Upper lobe of left lung (tissue), 6 donors: ENCODE results near the gene DDIT3. TPM values are rescaled to one million over a fixed set of nuclear protein-coding genes. Genes with fewer than 3 reads are reported as not detected.
A peak's percentile ranks its signal among the peaks of the same experiment; 100 is the strongest.

ENCODE experiments used
- ATAC-seq, 2 donors: fragments of 200-7000 bp; cut with Tn5 transposase; one replicate each; pipeline ENCODE4 v1.9.1; 2022; ENCODE audit warnings: mild to moderate bottlenecking in 2 of 2, moderate library complexity in 2 of 2; ENCODE audit not compliant: low FRiP score in 2 of 2
- DNase-seq, 2 donors: peaks; one replicate each; pipeline ENCODE4 v3.0.0-alpha.2; 2019 to 2020
- H3K27ac ChIP-seq, 4 donors: fragments of 200-600 bp; sonication (generic); one replicate each; pipeline ENCODE4 v1.5.1; 2016 to 2019
- H3K27me3 ChIP-seq, 4 donors: fragments of 200-600 bp; sonication (generic); one replicate each; pipeline ENCODE4 v1.5.1; 2017 to 2019
- H3K36me3 ChIP-seq, 4 donors: fragments of 200-600 bp; sonication (generic); one replicate each; pipeline ENCODE4 v1.5.1; 2016 to 2019
- H3K4me1 ChIP-seq, 4 donors: fragments of 200-600 bp; sonication (generic); one replicate each; pipeline ENCODE4 v1.5.1; 2018 to 2019
- H3K4me3 ChIP-seq, 4 donors: fragments of 200-600 bp; sonication (generic); one replicate each; pipeline ENCODE4 v1.5.1; 2017 to 2019; ENCODE audit warnings: mild to moderate bottlenecking in 2 of 4, moderate library complexity in 1 of 4
- H3K9me3 ChIP-seq, 4 donors: fragments of 200-600 bp; sonication (generic); one replicate each; pipeline ENCODE4 v1.5.1; 2018 to 2019
- CTCF ChIP-seq, 6 experiments: fragments of 450-650 bp in 4 of 6; fragments of 200-600 bp in 2 of 6; sonication (generic) in 2 of 6; IDR thresholded peaks; one replicate each; pipeline ENCODE4 v1.5.1; 2016 to 2019; ENCODE audit warnings: antibody characterized with exemption in 6 of 6
- EP300 ChIP-seq, 4 donors: sonication (generic); formaldehyde crosslinking; IDR thresholded peaks; one replicate each; pipeline ENCODE4 v1.5.1; 2017; ENCODE audit warnings: antibody characterized with exemption in 4 of 4, control low read depth in 2 of 4
- POLR2A ChIP-seq, 4 donors: fragments of 450-650 bp; IDR thresholded peaks; one replicate each; pipeline ENCODE4 v1.5.1; 2016 to 2017; ENCODE audit warnings: antibody characterized with exemption in 4 of 4, mild to moderate bottlenecking in 2 of 4
- POLR2AphosphoS5 ChIP-seq, 2 donors: sonication (generic); formaldehyde crosslinking; IDR thresholded peaks; one replicate each; pipeline ENCODE4 v1.5.1; 2017; ENCODE audit warnings: antibody characterized with exemption in 2 of 2
- WGBS, 2 donors: methylation state at CpG; one replicate each; pipeline ENCODE4 v1.1.5; 2017 to 2018; 5-methylcytosine and 5-hydroxymethylcytosine counted together
- total RNA-seq, 6 donors: library from RNA; depleted of rRNA in 4 of 6; stranded (reverse); fragments of >200 nt in 4 of 6; gene quantifications; one replicate each; pipeline versions ENCODE4 v1.1.0 to v1.2.1, GENCODE V29; 2016 to 2021
- donor health status: DM: no; HTN: no; CAD: no; lungs with moderate emphysema.
- donor health status: DM: no; HTN: yes; CAD: no; lungs with severe emphysema.

The DDIT3 gene
- total RNA-seq, 6 donors from 2014 or later = 26.1 to 45.1 (median 33.1) TPM

GRCh38 chr12:57487597-57488401, 32.5 kb downstream of the DDIT3 start, which contains the start of gene MARS1:
Gene MARS1 (plus strand): TSS chr12:57488068. CDS start chr12:57488091, 23 bp downstream.
- no peaks in the 10 kb centered on the region for H3K27me3 ChIP-seq
- H3K9me3 ChIP-seq = no peaks in the 10 kb centered on the region
- DNase-seq (peak; percentile 93 to 98), ATAC-seq (peak; percentile 97 to 99)
- H3K4me1 ChIP-seq = peaks cover 12 to 20% (median 15%) of the 10 kb centered on the region in 4 donors
- peaks cover 15 to 37% (median 29%) of the 10 kb centered on the region in 4 donors for H3K36me3 ChIP-seq
- peak within 1 kb of the TSS; percentile 60 to 86 (median 78) for H3K4me3 ChIP-seq
- H3K27ac ChIP-seq = peak within 1 kb of the TSS; percentile 77 to 88 (median 84)
- TF ChIP-seq POLR2AphosphoS5 (IDR thresholded peaks at IDR 0.05) = peak; percentile 90 to 92
- TF ChIP-seq POLR2A (IDR thresholded peaks at IDR 0.05) = peak in 2 of 4 donors; percentile 46 to 74
- TF ChIP-seq EP300 (IDR thresholded peaks at IDR 0.05) = peak in 1 of 4 donors; percentile 44
- peak in 2 of 6 experiments; percentile 25 to 27 for TF ChIP-seq CTCF (IDR thresholded peaks at IDR 0.05)
- WGBS, 2 donors = 12 to 16% methylated on average over 31 to 47 of the region's 47 CpGs

- DNase-seq (no peak), ATAC-seq (no peak)
- H3K27me3 ChIP-seq = no peaks in the 10 kb centered on the region
- peaks cover 12 to 20% (median 15%) of the 10 kb centered on the region in 4 donors for H3K4me1 ChIP-seq
- H3K9me3 ChIP-seq = no peaks in the 10 kb centered on the region
- peak overlapping the region in 3 of 4 donors; percentile 73 to 86 (median 84) for H3K4me3 ChIP-seq
- H3K36me3 ChIP-seq = peaks cover 15 to 31% (median 24%) of the 10 kb centered on the region in 4 donors
- H3K27ac ChIP-seq = peak overlapping the region in 2 of 4 donors; percentile 86 to 88
- no peak for TF ChIP-seq POLR2A (IDR thresholded peaks at IDR 0.05)
- no peak for TF ChIP-seq EP300 (IDR thresholded peaks at IDR 0.05)
- TF ChIP-seq POLR2AphosphoS5 (IDR thresholded peaks at IDR 0.05) = no peak
- TF ChIP-seq CTCF (IDR thresholded peaks at IDR 0.05) = no peak
- WGBS, 2 donors = 91 to 94% methylated on average over 27 of the region's 27 CpGs
These were observed 33.2 kb downstream of the DDIT3 start for GRCh38 chr12:57487055-57487596.

GRCh38 chr12:57485695-57486094, 34.6 kb downstream of the DDIT3 start:
- no peak overlapping the region for H3K27ac ChIP-seq
- ATAC-seq (no peak), DNase-seq (no peak)
- H3K4me1 ChIP-seq = peaks cover 12 to 20% (median 15%) of the 10 kb centered on the region in 4 donors
- H3K4me3 ChIP-seq = no peak overlapping the region
- no peaks in the 10 kb centered on the region for H3K9me3 ChIP-seq
- peaks cover 6 to 18% (median 10%) of the 10 kb centered on the region in 4 donors for H3K36me3 ChIP-seq
- no peak for TF ChIP-seq POLR2A (IDR thresholded peaks at IDR 0.05)
- no peak for TF ChIP-seq CTCF (IDR thresholded peaks at IDR 0.05)
- TF ChIP-seq EP300 (IDR thresholded peaks at IDR 0.05) = no peak
- TF ChIP-seq POLR2AphosphoS5 (IDR thresholded peaks at IDR 0.05) = no peak
- no peaks in the 10 kb centered on the region for H3K27me3 ChIP-seq

GRCh38 chr12:57483466-57483865, 36.8 kb downstream of the DDIT3 start:
- DNase-seq = no peak
- Histone ChIP-seq H3K4me1 (peaks cover 6 to 15% (median 9%) of the 10 kb centered on the region in 4 donors), H3K36me3 (no peaks in the 10 kb centered on the region), H3K4me3 (no peak overlapping the region), H3K9me3 (no peaks in the 10 kb centered on the region), H3K27me3 (no peaks in the 10 kb centered on the region), H3K27ac (no peak overlapping the region)
- no peak for ATAC-seq
- TF ChIP-seq CTCF (IDR thresholded peaks at IDR 0.05) = no peak
- TF ChIP-seq POLR2A (IDR thresholded peaks at IDR 0.05) = no peak
- TF ChIP-seq EP300 (IDR thresholded peaks at IDR 0.05) = no peak
- TF ChIP-seq POLR2AphosphoS5 (IDR thresholded peaks at IDR 0.05) = no peak
- WGBS, 2 donors = 59 to 67% methylated on average over 5 of the region's 5 CpGs
